ENCODE data around the gene PCDHGB5. TPM values are rescaled to one million over a fixed set of nuclear protein-coding genes. Genes with fewer than 3 reads are reported as not detected.

The PCDHGB5 gene
- total and polyA plus RNA-seq, 2 of the 13 experiments (the other 11 are each of a cell fraction or from before 2014, with no cell fraction given), result 0.08 to 0.44 TPM

DNA sequence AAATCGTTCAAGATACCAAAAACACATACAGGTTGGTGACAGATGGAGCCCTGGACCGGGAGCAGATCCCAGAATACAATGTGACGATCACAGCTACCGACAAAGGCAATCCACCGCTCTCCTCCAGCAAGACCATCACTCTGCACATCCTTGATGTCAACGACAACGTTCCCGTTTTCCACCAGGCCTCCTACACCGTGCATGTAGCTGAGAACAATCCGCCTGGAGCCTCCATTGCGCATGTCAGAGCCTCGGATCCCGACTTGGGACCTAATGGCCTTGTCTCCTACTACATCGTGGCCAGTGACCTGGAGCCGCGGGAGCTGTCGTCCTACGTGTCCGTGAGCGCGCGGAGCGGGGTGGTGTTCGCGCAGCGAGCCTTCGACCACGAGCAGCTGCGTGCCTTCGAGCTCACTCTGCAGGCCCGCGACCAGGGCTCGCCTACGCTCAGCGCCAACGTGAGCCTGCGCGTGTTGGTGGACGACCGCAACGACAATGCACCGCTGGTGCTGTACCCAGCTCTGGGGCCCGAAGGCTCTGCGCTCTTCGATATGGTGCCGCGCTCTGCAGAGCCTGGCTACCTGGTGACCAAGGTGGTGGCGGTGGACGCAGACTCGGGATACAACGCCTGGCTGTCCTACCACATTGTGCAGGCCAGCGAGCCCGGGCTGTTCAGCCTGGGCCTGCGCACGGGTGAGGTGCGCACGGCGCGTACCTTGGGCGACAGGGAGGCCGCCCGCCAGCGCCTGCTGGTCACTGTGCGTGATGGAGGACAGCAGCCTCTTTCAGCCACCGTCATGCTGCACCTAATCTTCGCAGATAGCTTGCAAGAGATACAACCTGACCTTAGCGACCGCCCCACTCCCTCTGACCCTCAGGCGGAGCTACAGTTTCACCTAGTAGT is 25.9 kb upstream of the PCDHGB5 start:
- H3K36me3 ChIP-seq (replicated peaks in 1 of 2; ENCODE audit: control insufficient read depth in 1 of 2, insufficient read depth in 2 of 2, low read length in 2 of 2), result no peaks in the 10 kb centered on the region
- no peak for ATAC-seq
- no peak overlapping the region for H3K4me3 ChIP-seq (replicated peaks in 1 of 3; ENCODE audit: insufficient read depth in 1 of 3, low read depth in 2 of 3, low read length in 3 of 3)
- no peaks in the 10 kb centered on the region for H3K4me1 ChIP-seq (ENCODE audit: insufficient read depth, low read length)
- no peaks in the 10 kb centered on the region for H4K20me1 ChIP-seq (ENCODE audit: insufficient read depth, low read length)
- DNase-seq (ENCODE audit: low spot score), result no peak
- no TSS peak for BruUV-seq (replicated peaks)
- ChIA-PET CTCF (ENCODE audit: low intra/inter-chr PET ratio, low total read pairs) (no interaction called here), POLR2A (no interaction called here)
- TF ChIP-seq ZSCAN30 (CRISPR knock-in tag; IDR thresholded peaks at IDR 0.05) (no peak), DNMT1 (CRISPR knock-in tag; IDR thresholded peaks at IDR 0.05) (0 out of 2 replicates have a peak, but pooled peaks have one; percentile 57), SP1 (IDR thresholded peaks at IDR 0.05) (no peak), SP1 (CRISPR knock-in tag; IDR thresholded peaks at IDR 0.05) (no peak), HOXA7 (CRISPR knock-in tag; IDR thresholded peaks at IDR 0.05) (no peak)
- peaks cover 53% of the 10 kb centered on the region for H3K9me3 ChIP-seq (ENCODE audit: low read length)
- H3K27ac ChIP-seq (ENCODE audit: extremely low read length, insufficient read depth, low read length), result no peak overlapping the region
- FAIRE-seq, result no peak
- intact Hi-C loops (cut with micrococcal nuclease; ENCODE audit: unreplicated experiment) (no loop called here), in situ Hi-C loops (cut with HindIII; ENCODE audit: extremely low pct_ligation_motif_present, low pct_unique_long_range_greater_than_20kb) (no loop called here)
- H3K79me2 ChIP-seq (ENCODE audit: insufficient read depth, low read length), result no peaks in the 10 kb centered on the region
- H3K9ac ChIP-seq (ENCODE audit: insufficient read depth, low read depth, low read length), result no peak overlapping the region
- 73% methylated on average over 40 of the region's 69 CpGs for WGBS (ENCODE audit: low lambda C conversion rate)
- no peak overlapping the region for H3K4me2 ChIP-seq (ENCODE audit: low read depth, low read length)
- H3K27me3 ChIP-seq (ENCODE audit: control insufficient read depth in 1 of 2, insufficient read depth in 2 of 2, low read length in 2 of 2), result no peaks in the 10 kb centered on the region
- H2AFZ ChIP-seq (ENCODE audit: low read length), result no peak overlapping the region

DNA sequence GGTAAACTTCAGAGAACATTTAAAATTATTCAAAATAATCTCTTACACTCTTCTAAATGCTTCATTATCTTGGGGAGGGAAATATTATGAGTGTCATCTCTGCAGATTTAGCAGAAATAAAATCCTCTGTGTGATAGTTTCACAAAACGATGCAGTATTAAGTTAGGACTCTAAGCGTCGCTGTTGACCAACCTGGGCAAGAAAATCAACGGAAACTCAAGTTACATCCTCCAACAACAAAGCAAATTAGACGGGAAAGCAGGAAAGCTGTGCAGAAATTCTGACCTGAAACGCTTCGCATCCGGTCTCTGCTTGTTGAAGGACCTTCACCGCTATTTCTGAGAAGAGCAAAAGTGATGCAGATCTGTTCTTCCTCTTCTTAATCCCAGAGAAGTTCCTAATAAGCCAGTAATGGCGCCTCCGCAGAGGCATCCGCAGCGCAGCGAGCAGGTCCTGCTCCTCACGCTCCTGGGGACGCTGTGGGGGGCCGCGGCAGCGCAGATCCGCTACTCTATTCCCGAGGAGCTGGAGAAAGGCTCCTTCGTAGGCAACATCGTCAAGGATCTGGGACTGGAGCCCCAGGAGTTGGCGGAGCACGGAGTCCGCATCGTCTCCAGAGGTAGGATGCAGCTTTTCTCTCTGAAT is 24.0 kb upstream of the PCDHGB5 start, which contains the start of gene PCDHGA6:
TSS of gene PCDHGA6 (plus strand) at position 219 of the 645 bp plus-strand sequence. CDS start at position 412, 193 bp downstream.
- WGBS (ENCODE audit: low lambda C conversion rate), result 72% methylated on average over 22 of the region's 27 CpGs
- no peak for DNase-seq (ENCODE audit: low spot score)
- in situ Hi-C loops (cut with HindIII; ENCODE audit: extremely low pct_ligation_motif_present, low pct_unique_long_range_greater_than_20kb) (no loop called here), intact Hi-C loops (cut with micrococcal nuclease; ENCODE audit: unreplicated experiment) (no loop called here)
- Histone ChIP-seq H2AFZ (ENCODE audit: low read length) (no peak within 1 kb of the TSS), H3K27ac (ENCODE audit: extremely low read length, insufficient read depth, low read length) (no peak within 1 kb of the TSS), H3K36me3 (replicated peaks in 1 of 2; ENCODE audit: control insufficient read depth in 1 of 2, insufficient read depth in 2 of 2, low read length in 2 of 2) (no peaks in the 10 kb centered on the region), H4K20me1 (ENCODE audit: insufficient read depth, low read length) (no peaks in the 10 kb centered on the region), H3K27me3 (ENCODE audit: control insufficient read depth in 1 of 2, insufficient read depth in 2 of 2, low read length in 2 of 2) (no peaks in the 10 kb centered on the region), H3K9me3 (ENCODE audit: low read length) (peaks cover 53% of the 10 kb centered on the region), H3K4me1 (ENCODE audit: insufficient read depth, low read length) (no peaks in the 10 kb centered on the region), H3K4me3 (replicated peaks in 1 of 3; ENCODE audit: insufficient read depth in 1 of 3, low read depth in 2 of 3, low read length in 3 of 3) (no peak within 1 kb of the TSS), H3K79me2 (ENCODE audit: insufficient read depth, low read length) (no peaks in the 10 kb centered on the region), H3K4me2 (ENCODE audit: low read depth, low read length) (no peak within 1 kb of the TSS), H3K9ac (ENCODE audit: insufficient read depth, low read depth, low read length) (no peak within 1 kb of the TSS)
- POLR2A ChIA-PET, result no interaction called here
- ATAC-seq, result no peak
- no TSS peak for BruUV-seq (replicated peaks)
- CTCF ChIA-PET (ENCODE audit: low intra/inter-chr PET ratio, low total read pairs), result no interaction called here
- TF ChIP-seq, protein P1, sequence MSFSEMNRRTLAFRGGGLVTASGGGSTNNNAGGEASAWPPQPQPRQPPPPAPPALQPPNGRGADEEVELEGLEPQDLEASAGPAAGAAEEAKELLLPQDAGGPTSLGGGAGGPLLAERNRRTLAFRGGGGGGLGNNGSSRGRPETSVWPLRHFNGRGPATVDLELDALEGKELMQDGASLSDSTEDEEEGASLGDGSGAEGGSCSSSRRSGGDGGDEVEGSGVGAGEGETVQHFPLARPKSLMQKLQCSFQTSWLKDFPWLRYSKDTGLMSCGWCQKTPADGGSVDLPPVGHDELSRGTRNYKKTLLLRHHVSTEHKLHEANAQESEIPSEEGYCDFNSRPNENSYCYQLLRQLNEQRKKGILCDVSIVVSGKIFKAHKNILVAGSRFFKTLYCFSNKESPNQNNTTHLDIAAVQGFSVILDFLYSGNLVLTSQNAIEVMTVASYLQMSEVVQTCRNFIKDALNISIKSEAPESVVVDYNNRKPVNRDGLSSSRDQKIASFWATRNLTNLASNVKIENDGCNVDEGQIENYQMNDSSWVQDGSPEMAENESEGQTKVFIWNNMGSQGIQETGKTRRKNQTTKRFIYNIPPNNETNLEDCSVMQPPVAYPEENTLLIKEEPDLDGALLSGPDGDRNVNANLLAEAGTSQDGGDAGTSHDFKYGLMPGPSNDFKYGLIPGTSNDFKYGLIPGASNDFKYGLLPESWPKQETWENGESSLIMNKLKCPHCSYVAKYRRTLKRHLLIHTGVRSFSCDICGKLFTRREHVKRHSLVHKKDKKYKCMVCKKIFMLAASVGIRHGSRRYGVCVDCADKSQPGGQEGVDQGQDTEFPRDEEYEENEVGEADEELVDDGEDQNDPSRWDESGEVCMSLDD (CRISPR knock-in tag; IDR thresholded peaks at IDR 0.05; ENCODE audit: borderline replicate concordance), result no peak
- TF ChIP-seq STAG1 (CRISPR knock-in tag; IDR thresholded peaks at IDR 0.05) (peak; percentile 30; the same call in 1 of the 2 replicates), ZNF367 (CRISPR knock-in tag; IDR thresholded peaks at IDR 0.05; ENCODE audit: borderline replicate concordance) (no peak), HCFC1 (IDR thresholded peaks at IDR 0.05; ENCODE audit: low read depth, low read length) (no peak)
- TF ChIP-seq, protein P2, sequence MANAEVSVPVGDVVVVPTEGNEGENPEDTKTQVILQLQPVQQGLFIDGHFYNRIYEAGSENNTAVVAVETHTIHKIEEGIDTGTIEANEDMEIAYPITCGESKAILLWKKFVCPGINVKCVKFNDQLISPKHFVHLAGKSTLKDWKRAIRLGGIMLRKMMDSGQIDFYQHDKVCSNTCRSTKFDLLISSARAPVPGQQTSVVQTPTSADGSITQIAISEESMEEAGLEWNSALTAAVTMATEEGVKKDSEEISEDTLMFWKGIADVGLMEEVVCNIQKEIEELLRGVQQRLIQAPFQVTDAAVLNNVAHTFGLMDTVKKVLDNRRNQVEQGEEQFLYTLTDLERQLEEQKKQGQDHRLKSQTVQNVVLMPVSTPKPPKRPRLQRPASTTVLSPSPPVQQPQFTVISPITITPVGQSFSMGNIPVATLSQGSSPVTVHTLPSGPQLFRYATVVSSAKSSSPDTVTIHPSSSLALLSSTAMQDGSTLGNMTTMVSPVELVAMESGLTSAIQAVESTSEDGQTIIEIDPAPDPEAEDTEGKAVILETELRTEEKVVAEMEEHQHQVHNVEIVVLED (CRISPR knock-in tag; IDR thresholded peaks at IDR 0.05; ENCODE audit: borderline replicate concordance), result no peak
- FAIRE-seq, result no peak
